GM23338 (cell line): Measurements from ENCODE around the gene DDX50.

Experiments
- CTCF ChIP-seq, 2 experiments: fragments of 200-600 bp in 1 of 2; sonication (generic) in 1 of 2; conservative IDR thresholded peaks; 2 replicates each; pipeline versions ENCODE4 v1.5.1 to v1.6.1; 2016 to 2017; ENCODE audit warnings: antibody characterized with exemption in 2 of 2, low read depth in 2 of 2, mild to moderate bottlenecking in 2 of 2, moderate library complexity in 1 of 2
- ETS1 ChIP-seq: IDR thresholded peaks from 2 replicates; pipeline ENCODE4 v1.6.1; 2016; ENCODE audit warnings: antibody characterized with exemption
- EZH2 ChIP-seq: fragments of 200-600 bp; sonication (generic); IDR thresholded peaks from one replicate; pipeline ENCODE4 v1.8.0; 2017; ENCODE audit warnings: antibody characterized with exemption, mild to moderate bottlenecking, low read depth; ENCODE audit not compliant: unreplicated experiment
- POLR2AphosphoS5 ChIP-seq: IDR thresholded peaks from 2 replicates; pipeline ENCODE4 v1.6.1; 2016; ENCODE audit warnings: antibody characterized with exemption, low read depth
- REST ChIP-seq: IDR thresholded peaks from one replicate; pipeline ENCODE4 v1.6.1; 2018; ENCODE audit warnings: antibody characterized with exemption; ENCODE audit not compliant: unreplicated experiment

DNA sequence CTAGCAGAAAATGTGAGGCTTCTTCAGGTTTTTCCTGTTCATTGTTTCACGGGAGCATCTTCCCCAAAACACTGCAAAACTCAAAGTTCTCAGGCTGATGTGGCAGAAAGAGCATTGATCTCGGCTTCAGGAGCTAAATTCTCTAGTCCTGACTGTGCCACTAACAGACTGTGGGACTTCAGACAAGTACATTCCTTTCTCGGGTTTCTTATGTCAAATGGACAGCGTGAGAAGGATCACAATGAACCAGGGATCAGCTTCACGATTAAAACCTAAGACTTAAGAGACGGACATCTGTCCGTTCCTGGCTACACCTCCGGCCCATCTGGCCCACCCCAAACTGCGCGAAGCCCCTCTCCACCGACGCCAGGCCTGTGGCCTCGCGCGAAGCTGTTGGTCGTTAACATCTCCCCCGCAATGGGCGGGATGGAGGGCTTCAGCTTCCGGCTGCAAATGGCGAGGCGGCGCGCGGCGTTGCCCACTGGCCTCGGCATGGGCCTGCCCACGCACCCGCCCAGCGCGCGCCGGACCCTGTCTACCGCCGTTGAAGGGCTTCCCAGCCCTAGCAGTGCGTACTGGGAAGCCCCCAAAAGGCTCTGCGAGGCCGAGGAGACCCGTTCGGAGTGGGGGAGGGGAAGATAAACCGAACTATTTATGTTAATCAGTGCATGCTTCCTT lies 549 bp upstream of the DDX50 start:
- TF ChIP-seq POLR2AphosphoS5 (peak; percentile 72), EZH2 (no peak), CTCF (conservative IDR thresholded peaks at IDR 0.05; ENCODE audit: low read depth in 2 of 2) (no peak), REST (no peak), ETS1 (no peak)
